ENCODE data around the gene MAPK10.

DNA sequence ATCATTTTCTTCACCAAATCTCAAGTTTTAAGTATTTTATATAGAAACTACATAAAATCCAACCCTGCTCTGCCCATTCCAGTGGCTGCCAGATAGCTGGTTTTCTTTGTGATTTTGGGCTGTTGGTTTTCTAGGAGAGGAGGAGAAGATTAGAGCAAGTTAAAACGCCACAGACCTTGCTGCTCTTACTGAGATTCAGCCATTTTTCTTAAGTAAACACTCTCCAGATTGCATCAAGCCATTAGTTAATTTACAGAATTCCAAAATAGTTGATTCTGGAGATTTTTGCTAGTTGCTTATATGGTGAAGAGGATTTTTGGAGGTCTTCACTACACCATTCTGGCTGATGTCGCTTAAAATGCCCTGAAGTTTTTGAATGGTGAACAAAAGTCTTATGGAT is 366.2 kb downstream of the MAPK10 start:
- TF ChIP-seq, protein P1, sequence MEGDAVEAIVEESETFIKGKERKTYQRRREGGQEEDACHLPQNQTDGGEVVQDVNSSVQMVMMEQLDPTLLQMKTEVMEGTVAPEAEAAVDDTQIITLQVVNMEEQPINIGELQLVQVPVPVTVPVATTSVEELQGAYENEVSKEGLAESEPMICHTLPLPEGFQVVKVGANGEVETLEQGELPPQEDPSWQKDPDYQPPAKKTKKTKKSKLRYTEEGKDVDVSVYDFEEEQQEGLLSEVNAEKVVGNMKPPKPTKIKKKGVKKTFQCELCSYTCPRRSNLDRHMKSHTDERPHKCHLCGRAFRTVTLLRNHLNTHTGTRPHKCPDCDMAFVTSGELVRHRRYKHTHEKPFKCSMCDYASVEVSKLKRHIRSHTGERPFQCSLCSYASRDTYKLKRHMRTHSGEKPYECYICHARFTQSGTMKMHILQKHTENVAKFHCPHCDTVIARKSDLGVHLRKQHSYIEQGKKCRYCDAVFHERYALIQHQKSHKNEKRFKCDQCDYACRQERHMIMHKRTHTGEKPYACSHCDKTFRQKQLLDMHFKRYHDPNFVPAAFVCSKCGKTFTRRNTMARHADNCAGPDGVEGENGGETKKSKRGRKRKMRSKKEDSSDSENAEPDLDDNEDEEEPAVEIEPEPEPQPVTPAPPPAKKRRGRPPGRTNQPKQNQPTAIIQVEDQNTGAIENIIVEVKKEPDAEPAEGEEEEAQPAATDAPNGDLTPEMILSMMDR (IDR thresholded peaks at IDR 0.05), result no peak
- TF ChIP-seq POLR2AphosphoS5 (IDR thresholded peaks at IDR 0.05) (no peak), POLR2A (IDR thresholded peaks at IDR 0.05) (no peak), EP300 (IDR thresholded peaks at IDR 0.05) (no peak)
